ENCODE measurements around the gene EIF2B5.

- no peak for TF ChIP-seq CTCF (IDR thresholded peaks at IDR 0.05; ENCODE audit: low read length)
- TF ChIP-seq EZH2phosphoT487 (IDR thresholded peaks at IDR 0.05; ENCODE audit: low read length), result no peak
- no peak for TF ChIP-seq EZH2 (optimal IDR thresholded peaks at IDR 0.05; ENCODE audit: low read depth, low read length)
Observed at GRCh38 chr3:184157206-184157605, 22.0 kb downstream of the EIF2B5 start.
